AG09309 (cell line): ENCODE measurements around the gene RAX.

Experiments
- DNase-seq: peaks from one replicate; pipeline ENCODE4 v3.0.0-alpha.2; 2010; ENCODE audit warnings: low read depth
- H3K4me3 ChIP-seq: 2 replicates; pipeline ENCODE4 v1.5.1; 2011; ENCODE audit warnings: mild to moderate bottlenecking, low read depth, low read length, moderate library complexity; ENCODE audit not compliant: control insufficient read depth
- TF ChIP-seq, protein P1 (sequence below): IDR thresholded peaks from 2 replicates; pipeline ENCODE4 v1.5.1; 2011; ENCODE audit warnings: mild to moderate bottlenecking, low read depth, low read length, inconsistent platforms; ENCODE audit not compliant: insufficient read depth, control insufficient read depth; ENCODE audit errors: missing control alignments

The RAX gene

DNA sequence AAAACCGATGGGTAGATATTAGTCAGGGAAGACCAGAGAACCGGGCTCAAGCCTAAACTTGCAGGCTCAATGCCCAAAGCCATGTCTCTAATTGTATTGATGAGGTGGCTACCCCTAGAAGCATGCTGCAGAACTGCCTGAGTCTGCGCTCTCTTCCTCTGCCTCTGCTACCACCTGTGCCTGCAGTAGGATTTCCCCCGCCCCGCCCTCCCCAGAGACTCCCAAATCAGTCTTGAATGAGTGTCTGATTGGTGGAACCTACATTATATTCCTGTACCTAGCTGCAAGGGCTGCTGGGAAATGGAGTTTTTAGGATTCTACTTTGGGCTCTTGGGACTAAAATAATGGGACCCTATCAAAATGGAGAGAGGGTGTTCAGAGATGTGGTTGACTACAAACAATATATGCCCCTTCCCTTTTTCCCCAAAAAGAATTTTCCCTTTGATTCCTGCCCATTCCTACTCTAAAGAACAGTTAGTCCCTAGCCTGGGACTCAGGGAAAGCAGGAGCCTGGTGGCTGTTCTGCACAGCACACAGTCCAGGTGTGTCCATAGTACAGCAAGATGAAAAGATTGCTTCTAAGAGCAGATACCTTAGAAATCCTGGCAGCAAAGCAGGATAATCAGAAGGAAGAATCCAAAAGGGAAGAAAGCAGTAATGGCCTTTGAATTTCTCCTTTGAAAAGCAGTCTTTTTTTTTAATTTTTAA is 40.8 kb downstream of the RAX start:
- H3K4me3 ChIP-seq: no peak overlapping the region
- TF ChIP-seq, protein P1, sequence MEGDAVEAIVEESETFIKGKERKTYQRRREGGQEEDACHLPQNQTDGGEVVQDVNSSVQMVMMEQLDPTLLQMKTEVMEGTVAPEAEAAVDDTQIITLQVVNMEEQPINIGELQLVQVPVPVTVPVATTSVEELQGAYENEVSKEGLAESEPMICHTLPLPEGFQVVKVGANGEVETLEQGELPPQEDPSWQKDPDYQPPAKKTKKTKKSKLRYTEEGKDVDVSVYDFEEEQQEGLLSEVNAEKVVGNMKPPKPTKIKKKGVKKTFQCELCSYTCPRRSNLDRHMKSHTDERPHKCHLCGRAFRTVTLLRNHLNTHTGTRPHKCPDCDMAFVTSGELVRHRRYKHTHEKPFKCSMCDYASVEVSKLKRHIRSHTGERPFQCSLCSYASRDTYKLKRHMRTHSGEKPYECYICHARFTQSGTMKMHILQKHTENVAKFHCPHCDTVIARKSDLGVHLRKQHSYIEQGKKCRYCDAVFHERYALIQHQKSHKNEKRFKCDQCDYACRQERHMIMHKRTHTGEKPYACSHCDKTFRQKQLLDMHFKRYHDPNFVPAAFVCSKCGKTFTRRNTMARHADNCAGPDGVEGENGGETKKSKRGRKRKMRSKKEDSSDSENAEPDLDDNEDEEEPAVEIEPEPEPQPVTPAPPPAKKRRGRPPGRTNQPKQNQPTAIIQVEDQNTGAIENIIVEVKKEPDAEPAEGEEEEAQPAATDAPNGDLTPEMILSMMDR: no peak
- no peak for DNase-seq

GRCh38 chr18:59231877-59232276 is 41.4 kb downstream of the RAX start:
- TF ChIP-seq, protein P1: no peak
- H3K4me3 ChIP-seq: no peak overlapping the region
- no peak for DNase-seq

DNA sequence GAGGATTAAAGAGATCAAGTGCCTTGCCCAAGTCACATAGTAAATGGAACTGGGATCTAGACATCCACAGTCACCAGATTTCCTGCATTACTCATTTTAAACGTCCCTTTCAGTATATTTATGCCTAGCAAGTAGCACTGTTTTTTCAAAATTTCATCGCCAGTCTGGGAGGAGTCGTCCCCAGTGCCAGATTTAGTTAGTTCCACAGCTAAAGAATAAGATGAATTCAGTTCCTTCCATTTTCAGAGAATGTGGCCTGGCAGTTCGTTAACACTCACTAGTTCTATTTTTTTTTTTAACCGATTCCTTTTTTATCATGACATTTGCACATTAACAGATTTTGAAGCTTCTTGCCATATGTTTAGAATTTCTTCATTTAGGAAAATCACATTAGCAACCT is 42.1 kb downstream of the RAX start:
- DNase-seq: no peak
- H3K4me3 ChIP-seq: no peak overlapping the region
- TF ChIP-seq, protein P1: no peak

- no peak for DNase-seq
- TF ChIP-seq, protein P1: no peak
- H3K4me3 ChIP-seq: no peak overlapping the region
These were observed 43.4 kb downstream of the RAX start for GRCh38 chr18:59229701-59230443.

- no peak for DNase-seq
These were observed 44.1 kb downstream of the RAX start for GRCh38 chr18:59229191-59229590.

DNA sequence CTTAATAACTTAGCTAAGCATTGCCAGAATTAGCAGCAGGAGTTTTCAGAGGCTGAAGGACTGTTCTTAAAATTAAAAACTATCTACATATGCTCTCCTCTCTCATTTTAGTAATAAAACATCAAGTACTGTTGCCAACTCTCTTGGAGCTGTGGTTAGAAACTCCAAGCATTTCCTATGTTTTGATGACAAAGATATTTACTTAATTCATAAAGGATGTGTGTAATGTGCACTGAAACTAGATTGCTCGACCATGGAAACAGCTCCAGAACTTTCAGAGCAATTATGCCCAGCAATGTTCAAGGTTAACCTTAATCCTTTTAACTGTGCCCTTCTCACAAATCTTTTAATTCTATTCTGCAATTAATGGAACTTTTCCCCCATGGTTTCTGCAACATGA is 44.9 kb downstream of the RAX start:
- no peak overlapping the region for H3K4me3 ChIP-seq
- DNase-seq: peak; percentile 59
- TF ChIP-seq, protein P1: no peak

More at GRCh38 chr18:59229191-59229590, 44.1 kb downstream of the RAX start:
- no peak overlapping the region for H3K4me3 ChIP-seq
- TF ChIP-seq, protein P1: no peak

GRCh38 chr18:59222341-59222740 is 50.9 kb downstream of the RAX start:
- no peak overlapping the region for H3K4me3 ChIP-seq
- TF ChIP-seq, protein P1: no peak
- DNase-seq: no peak
